HG02970 (cell line): ENCODE results near the gene KIF3A.

ENCODE experiments used
- ATAC-seq: cut with Tn5 transposase; IDR thresholded peaks from one replicate; pipeline ENCODE4 v1.9.1; 2021; ENCODE audit warnings: mild to moderate bottlenecking, moderate library complexity, moderate number of reproducible peaks; ENCODE audit not compliant: unreplicated experiment, low FRiP score

The KIF3A gene

DNA sequence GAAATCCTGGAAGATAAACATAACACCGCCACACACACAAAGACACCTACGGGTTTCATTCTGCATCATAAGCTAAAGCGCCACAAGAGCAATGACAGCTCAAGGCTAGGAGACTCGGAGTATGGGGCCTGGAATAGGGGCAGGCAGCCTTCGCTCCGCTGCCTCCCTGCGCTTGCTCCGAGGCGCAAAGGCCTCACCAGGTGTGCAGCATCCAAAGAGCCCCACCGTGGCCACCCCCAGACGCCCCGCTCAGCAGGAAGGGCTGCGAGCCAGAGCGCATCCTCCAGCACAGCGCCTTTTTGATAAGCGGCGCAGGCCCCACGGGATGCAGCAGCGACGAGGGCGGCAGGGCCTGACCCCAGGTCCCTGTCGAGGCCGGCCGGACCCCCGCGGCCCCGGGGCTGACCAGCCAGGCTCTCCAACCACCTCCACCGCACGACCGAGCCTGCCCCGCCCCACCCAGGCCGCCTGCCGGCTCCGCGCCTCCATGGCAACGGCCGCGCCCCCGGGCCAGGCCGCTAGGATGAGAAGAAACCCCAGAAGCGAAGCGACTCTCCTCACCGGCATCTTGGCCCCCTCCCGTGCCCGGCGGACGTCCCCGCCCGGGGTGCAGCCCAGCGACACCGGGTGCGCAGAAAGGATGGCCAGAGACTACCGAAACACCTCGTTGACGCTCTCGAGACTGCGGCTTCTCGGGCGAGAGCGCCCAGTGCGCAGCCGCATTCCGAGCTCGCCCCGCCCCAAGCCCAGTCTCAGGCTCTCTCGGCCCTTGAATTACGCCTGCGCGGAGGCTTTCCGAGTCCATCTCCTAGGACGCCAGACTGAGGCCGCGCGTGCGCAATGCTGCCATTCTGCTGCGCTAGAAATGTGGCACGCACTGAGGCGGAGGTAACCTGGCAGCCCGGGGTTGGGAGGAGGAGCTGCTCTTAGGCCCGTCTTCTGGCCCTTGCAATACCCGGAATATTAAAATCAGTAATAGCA, at the start of gene KIF3A:
KIF3A (minus strand) TSS at position 694 of the 981 bp plus-strand sequence; CDS start at position 567, 127 bp downstream.
- ATAC-seq = peak; percentile 93

DNA sequence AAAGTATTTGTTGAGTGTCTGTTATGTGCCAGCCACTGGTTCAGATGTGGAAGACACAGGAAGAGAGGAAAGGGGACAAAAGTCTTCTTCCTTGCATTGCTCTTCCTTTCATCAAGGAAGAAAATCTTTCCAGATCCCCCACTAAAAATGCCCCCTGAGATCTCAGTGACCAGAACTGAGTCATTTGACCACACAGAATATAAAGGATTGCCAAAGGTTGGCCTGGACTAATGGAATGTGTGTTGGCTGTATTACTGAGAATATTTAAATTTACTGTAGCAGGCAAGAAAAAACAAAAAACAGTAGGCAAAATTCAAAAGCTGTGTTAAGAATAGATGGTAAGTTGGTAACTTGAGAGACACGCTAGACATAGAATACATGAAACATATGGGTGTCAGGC, 49.7 kb upstream of the KIF3A start:
- no peak for ATAC-seq

DNA sequence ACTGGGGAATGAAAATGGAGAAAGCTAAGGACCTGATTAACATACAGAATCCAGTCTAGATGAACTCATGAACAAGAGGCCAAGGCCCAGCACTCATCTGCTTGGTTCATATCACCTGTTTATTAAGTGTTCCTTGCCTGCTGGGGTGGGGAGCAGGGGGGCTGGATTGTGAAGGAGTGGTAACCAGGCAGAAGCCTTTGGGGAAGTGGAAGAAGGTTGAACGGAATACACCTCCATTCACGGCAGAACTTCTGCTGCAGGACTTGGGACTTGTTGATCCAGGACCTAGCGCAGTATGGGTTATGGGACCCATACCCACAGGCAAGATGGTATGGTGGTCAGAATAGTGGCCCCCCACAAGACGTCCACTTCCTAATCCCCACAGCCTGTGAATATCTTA, 48.5 kb upstream of the KIF3A start:
- no peak for ATAC-seq

DNA sequence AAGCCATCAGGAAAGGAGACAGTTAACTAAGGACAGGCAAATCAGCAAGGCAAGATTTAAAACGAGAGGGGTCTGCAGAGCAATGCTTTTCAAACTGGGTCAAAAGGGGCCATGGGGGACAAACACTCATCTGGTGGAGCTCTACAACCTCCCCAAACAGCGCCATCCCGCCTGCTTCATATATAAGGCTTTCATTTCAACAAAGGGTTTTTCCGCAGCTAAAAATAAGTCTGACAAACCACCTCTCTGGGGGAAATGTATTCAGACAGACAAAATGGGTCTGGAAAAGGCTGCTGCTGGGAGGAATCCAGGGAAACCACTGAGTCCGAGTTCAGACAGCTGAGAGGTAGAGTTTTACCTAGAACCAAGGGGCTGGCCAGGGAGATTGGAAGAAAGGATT, 48.0 kb upstream of the KIF3A start:
- ATAC-seq = no peak

DNA sequence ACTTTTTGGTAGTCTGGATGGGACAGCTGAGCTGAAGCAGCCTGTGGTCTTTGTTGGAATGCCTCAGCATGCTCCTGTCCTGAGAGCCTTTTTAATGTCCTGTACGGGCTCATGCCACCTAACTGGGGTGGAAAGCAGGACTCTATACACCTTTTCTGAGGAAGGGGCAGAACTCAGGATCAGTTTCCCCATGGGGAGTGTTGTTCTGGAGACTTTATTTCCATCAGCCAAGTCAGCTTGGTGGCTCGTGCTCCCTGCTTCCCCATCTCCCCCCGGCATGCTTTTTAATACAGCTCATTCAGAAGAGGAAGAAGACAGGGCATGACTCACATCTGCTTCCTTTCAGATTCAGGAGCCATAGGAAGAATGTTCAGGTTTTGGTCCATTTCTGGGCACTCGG, 44.8 kb upstream of the KIF3A start:
- no peak for ATAC-seq

GRCh38 chr5:132781029-132781428, 43.7 kb upstream of the KIF3A start:
- no peak for ATAC-seq

GRCh38 chr5:132780577-132780976, 43.2 kb upstream of the KIF3A start:
- no peak for ATAC-seq

- no peak for ATAC-seq
These were observed 42.6 kb upstream of the KIF3A start for GRCh38 chr5:132779961-132780360.

DNA sequence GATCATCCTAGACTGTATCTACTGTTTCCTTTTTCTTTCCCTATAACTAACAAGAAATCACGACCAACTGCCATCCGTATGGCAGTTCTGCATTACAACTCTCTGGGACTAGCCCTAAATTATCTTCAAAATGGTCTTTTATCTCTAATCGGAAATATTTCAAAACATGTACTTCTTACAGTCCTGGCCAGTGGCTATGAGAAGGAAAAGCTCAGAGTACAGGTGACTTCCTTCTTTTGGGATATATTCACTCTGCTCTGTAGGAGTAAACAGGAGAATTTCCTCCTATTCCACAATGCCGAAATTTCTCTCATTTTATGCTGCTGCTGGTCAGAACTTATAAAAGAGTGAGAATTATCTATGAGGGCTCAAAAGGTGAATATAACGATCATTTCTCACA, 41.5 kb upstream of the KIF3A start:
- no peak for ATAC-seq

DNA sequence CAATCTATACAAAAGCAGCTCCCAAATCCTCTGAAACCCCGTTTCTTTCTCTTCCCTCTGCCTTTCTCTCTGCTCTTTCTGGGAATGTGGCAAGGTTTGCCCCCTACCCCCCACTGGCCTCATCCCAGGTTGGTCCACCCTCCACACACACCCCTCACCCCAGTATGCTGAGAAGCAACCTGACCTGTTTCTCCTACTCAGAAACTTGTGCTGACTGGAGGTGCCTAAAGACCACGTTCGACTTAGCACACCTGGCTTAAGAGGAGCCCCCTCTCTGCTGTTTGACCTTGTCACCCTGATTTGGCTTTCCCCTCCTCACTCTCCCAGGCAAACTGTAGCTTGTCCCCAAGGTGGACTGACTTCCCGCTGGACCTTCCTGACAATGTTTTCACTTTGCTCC, 40.8 kb upstream of the KIF3A start:
- no peak for ATAC-seq

- no peak for ATAC-seq
These were observed 40.1 kb upstream of the KIF3A start, which contains the start of gene SEPTIN8 for GRCh38 chr5:132777209-132778069. Gene SEPTIN8 (minus strand): TSS chr5:132777239. CDS start chr5:132777137, 102 bp downstream.

DNA sequence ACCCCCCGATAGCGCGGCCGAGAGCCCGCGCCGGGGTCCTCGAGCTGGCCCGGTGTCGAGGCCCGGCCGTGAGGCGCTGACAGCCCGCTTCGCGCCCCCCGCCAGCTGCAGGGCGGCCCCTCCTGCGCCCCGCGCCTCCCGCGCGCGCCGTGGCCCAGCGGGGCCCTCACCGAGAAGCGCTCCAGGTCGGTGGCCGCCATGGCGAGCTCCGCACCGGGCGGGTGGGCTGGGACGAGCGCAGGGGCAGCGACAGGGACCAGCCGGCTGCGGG, 39.5 kb upstream of the KIF3A start:
- no peak for ATAC-seq

- ATAC-seq = no peak
These were observed 39.0 kb upstream of the KIF3A start for GRCh38 chr5:132776131-132776937.

DNA sequence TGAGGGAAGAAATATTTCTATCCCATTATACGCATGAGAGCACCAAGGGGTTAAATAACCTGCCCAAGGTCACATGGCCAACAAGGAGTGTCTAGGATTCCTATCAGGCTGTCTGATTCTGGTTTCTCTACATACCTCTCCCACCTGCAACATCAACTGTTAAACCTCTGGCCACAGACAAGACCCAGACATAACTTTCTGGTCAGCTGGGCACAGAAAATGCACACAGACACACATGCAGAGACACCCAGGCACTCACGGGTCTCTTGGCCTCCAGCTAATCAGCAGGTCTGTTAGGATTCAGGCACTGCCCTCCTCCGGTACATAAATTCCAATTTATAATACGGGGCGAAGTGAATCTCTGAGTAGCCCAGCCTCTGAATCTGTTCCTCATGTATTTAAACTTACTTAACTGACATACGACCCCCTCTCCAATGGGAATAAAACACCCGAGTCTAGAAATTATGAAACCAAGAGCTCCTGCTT, 38.2 kb upstream of the KIF3A start:
- ATAC-seq = no peak

- ATAC-seq = no peak
These were observed 37.5 kb upstream of the KIF3A start for GRCh38 chr5:132774896-132775295.

GRCh38 chr5:132774406-132774805, 37.1 kb upstream of the KIF3A start:
- no peak for ATAC-seq

- ATAC-seq = no peak
These were observed 36.4 kb upstream of the KIF3A start for GRCh38 chr5:132773601-132774355.

DNA sequence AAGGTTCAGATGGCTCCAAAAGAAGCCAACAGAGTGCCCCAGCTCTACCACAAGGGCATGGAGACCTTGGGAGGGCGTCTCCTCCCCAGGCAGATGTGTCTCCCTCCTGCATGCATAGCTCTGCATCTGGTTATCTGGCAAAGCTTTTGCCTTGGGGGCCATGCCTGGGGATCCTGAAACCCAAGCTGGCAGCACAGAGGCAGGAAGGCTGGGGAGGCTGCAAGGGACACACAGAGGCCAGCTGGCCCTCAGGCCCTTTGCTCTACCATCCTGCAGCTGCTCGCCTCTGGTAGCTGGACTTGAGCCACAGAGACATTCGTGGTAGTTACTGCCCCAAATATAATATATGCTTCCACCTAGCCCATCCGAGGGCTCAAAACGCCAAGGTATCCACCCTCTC, 35.8 kb upstream of the KIF3A start:
- no peak for ATAC-seq

GRCh38 chr5:132772291-132773070, 35.1 kb upstream of the KIF3A start:
- ATAC-seq = no peak
